Stimulated activated naive CD4-positive, alpha-beta T cell treated with Interleukin-2 at 50 U/mL for 16 hours (primary cell): ENCODE results near the gene CNNM1.

Experiments used
- DNase-seq: peaks from one replicate; lab custom pipeline; 2025; lab: John Stamatoyannopoulos, UW

CNNM1 gene

GRCh38 chr10:99329304-99329553 is at the start of gene CNNM1:
TSS of gene CNNM1 (plus strand) at chr10:99329356. CDS start at chr10:99329388, 32 bp downstream.
- no peak for DNase-seq

- DNase-seq: no peak
These were observed 49.5 kb upstream of the CNNM1 start for GRCh38 chr10:99279626-99280111.

GRCh38 chr10:99280472-99280871 is 48.7 kb upstream of the CNNM1 start:
- no peak for DNase-seq

- no peak for DNase-seq
These were observed 43.3 kb upstream of the CNNM1 start for GRCh38 chr10:99285881-99286280.

- no peak for DNase-seq
These were observed 38.9 kb upstream of the CNNM1 start for GRCh38 chr10:99290306-99290705.

- no peak for DNase-seq
These were observed 37.0 kb upstream of the CNNM1 start for GRCh38 chr10:99292159-99292558.

- no peak for DNase-seq
These were observed 32.6 kb upstream of the CNNM1 start for GRCh38 chr10:99296605-99297004.

- no peak for DNase-seq
These were observed 32.1 kb upstream of the CNNM1 start for GRCh38 chr10:99297033-99297432.

GRCh38 chr10:99303899-99304861 is 25.0 kb upstream of the CNNM1 start:
- no peak for DNase-seq

GRCh38 chr10:99304862-99305229 is 24.3 kb upstream of the CNNM1 start:
- no peak for DNase-seq

- DNase-seq: no peak
These were observed 16.7 kb upstream of the CNNM1 start for GRCh38 chr10:99312501-99312900.

GRCh38 chr10:99315853-99316252 is 13.3 kb upstream of the CNNM1 start:
- no peak for DNase-seq

GRCh38 chr10:99316374-99316773 is 12.8 kb upstream of the CNNM1 start:
- DNase-seq: no peak

GRCh38 chr10:99318048-99318447 is 11.1 kb upstream of the CNNM1 start:
- no peak for DNase-seq

- DNase-seq: no peak
These were observed 10.7 kb upstream of the CNNM1 start for GRCh38 chr10:99318475-99318874.

GRCh38 chr10:99325281-99325680 is 3.9 kb upstream of the CNNM1 start:
- DNase-seq: no peak

- DNase-seq: no peak
These were observed 2.3 kb upstream of the CNNM1 start for GRCh38 chr10:99326871-99327270.

GRCh38 chr10:99328579-99329303 is 415 bp upstream of the CNNM1 start:
- no peak for DNase-seq

- DNase-seq: no peak
These were observed 594 bp downstream of the CNNM1 start for GRCh38 chr10:99329554-99330346.

GRCh38 chr10:99330347-99330924 is 1.3 kb downstream of the CNNM1 start:
- DNase-seq: no peak

- DNase-seq: no peak
These were observed 2.1 kb downstream of the CNNM1 start for GRCh38 chr10:99331207-99331803.
